ENCODE data around the gene TRAM1L1.

TRAM1L1 gene

DNA sequence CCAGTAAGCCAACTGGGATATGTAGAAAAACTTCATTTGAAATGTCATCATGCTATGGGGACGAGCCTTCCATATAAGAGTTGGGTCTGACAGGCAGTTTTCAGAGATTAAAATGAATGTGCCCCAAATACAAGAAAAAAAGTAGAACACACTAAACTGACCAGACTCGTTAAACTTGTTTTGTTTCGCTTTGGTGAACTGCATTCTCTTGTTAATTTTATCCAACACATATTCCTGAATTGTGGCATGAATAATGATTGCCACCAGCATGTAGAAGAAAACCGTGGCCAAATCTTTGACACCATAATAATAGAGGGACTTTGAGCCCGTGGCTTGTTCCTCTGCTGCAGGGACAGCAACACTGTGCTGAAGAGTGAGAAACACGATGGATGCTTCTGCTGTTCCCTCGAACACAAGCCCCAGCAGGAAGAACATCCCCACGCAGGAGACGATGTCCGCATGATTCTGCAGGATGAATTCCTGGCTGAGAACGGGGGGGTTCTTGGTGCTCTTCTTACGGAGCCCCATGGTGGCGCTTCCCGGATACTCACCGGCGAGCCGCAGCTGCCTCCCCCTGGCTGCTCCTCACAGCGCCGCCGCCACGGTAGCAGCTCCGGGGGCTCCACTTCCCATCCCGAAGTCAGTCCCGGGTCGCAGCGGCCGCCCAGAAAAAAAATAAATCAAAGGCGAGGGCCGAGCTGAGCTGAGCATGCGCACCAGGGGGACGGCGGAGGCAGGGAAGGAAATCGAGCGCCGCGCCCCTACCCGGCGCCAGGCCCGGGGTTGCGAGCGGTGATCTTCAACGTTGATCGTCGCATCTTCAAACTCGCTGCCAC lies at the start of gene TRAM1L1:
Gene TRAM1L1, minus strand, starts transcription at position 711 of the 836 bp plus-strand sequence. Its CDS starts 183 bp downstream, at position 528.
- peak in 1 of 4 experiments; percentile 0 for DNase-seq (ENCODE audit: low read depth in 4 of 4, low spot score in 1 of 4)

DNA sequence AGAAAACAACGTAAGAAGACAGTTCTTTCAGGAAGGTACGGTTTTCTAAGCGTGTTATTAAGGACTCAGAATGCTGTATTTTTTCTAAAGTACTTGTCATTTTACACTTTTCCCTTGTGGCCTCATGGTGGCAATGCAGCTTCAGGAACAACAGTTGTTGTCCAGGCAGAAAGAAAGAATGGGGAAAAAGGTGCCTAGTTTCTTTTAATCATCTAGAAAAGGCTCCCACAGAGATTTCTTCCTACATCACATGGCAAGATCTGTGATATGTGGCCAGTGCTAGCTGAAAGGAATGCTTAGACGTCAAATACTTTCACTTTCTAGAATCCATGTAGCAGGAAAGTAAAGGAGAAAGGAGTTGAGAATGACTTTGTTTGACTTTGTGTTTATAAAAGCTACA lies 49.0 kb upstream of the TRAM1L1 start:
- no peak for DNase-seq (ENCODE audit: low read depth in 4 of 4, low spot score in 1 of 4)

DNA sequence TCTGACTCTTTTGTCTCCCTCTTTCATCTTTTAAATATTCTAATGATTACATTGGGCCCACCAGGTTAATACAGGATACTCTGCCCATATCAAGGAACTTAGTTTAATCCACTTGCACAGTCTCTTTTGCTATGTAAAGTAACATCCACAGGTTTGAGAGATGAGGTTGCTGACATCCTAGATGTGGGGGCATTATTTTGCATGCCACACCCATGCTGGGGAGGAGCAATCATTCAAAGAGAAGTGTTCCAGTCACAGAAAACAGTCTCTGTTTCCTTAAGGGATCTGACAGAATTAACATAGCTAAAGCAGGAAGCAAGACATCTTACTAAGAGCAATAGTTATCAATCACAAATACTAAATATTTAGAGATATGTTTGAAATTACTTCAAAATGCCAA lies 11.5 kb upstream of the TRAM1L1 start:
- no peak for DNase-seq (ENCODE audit: low read depth in 4 of 4, low spot score in 1 of 4)

DNA sequence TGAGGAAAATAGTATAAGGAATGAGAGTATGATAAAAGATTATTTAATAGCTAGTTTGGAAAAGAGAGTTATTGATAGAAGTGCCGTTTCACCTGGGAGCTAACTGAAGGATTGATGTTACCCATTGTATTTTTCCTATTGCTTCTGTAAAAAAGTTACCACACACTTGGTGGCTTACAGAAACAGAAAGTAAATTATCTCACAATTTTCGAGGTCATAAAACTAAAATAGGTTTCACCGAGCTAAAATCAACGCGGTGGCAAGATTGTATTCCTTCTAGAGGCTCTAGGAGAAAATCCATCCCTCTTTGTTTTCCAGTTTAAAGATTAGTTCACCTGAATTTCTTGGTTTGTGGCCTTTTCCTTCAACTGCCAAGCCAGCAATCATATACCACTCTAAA lies 11.1 kb upstream of the TRAM1L1 start:
- no peak for DNase-seq (ENCODE audit: low read depth in 4 of 4, low spot score in 1 of 4)

DNA sequence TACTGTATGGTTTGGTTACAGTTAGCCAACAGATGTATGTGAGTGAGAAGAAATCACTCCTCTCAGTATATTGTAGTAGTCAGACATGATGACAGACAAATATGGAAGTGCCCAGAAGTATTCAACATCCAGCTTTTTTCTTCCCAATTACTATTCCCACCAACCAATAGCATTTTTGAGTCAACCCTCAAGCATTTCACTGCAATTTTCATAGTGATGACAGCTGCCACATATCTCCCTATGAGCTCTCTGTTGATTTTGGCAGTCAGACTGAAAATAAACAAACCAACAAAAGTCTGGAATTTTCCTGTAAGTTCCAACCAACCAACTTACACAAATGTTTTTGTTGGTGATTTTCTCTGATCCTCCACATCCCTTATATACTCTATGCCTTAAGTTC lies 8.2 kb upstream of the TRAM1L1 start:
- no peak for DNase-seq (ENCODE audit: low read depth in 4 of 4, low spot score in 1 of 4)

DNA sequence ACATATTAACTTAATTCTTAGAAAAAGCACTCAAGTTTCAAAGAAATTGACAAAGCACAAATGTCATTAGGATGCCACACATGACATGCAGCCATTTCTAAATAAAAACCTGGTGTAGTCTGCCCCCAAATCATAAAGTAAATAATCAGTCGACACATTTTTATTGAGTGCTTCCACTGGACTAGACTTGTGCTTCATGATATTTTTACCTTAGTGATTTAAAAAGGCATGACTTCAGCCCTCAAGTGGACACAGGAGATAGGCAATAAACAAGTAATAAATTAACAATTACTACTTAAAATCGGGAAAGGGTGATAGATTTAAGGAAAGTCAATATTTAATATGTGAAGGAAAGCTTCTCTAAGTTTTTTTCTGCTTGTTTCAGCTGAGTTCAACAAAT lies 7.6 kb downstream of the TRAM1L1 start:
- no peak for DNase-seq (ENCODE audit: low read depth in 4 of 4, low spot score in 1 of 4)

DNA sequence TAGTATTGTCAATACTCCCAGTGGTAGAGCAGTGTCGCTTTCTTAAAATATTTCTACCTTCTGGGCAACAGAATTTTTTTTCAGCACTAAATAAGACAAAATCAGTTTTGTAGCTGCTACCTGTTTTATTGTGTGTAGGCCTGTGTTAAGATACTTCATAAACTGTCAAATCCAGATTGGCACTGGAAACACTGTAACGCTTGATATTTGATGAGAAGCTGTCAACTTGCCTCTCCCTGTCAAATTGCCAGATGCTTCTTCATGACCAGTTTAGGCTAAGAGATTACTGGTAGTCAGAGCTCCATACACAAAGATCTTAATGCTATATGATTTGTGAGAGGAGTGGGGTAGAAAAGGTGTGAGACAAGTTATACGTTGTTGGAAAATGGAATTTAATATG lies 17.3 kb downstream of the TRAM1L1 start:
- DNase-seq (ENCODE audit: low read depth in 4 of 4, low spot score in 1 of 4), result no peak

DNA sequence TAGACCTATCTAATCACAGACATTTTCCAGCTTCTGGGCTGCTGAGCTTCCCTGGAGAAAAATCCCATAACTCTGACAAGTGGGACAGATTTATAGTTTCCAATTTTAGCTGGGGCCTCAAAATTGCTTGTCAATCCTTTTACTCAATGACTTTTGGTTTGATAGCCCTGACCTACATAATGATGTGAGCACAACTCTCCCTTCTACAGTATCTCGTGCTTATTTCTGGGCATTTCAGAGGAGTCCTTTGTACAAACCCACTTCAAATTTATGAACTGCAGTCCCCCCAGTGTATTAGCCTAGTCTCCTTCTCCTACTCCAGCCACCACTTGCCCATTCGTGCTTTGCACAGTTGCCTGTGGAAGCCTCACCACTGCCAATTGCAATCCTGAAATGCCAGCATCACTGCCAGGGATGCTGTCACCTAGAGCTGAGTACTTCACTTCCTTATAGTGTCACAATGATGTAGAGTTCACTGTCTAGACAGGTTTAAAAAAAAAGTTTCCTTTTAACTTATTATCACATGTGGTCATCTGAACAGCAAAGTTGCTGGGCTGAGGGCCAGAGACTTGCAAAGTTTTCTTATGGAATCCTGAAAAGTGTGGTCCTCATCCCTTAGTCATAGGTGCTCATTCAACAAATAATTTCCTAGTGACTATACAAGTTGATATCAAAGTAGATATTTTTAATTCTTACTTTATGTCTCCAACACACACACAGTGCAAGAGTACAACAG lies 21.2 kb downstream of the TRAM1L1 start:
- no peak for DNase-seq (ENCODE audit: low read depth in 4 of 4, low spot score in 1 of 4)

DNA sequence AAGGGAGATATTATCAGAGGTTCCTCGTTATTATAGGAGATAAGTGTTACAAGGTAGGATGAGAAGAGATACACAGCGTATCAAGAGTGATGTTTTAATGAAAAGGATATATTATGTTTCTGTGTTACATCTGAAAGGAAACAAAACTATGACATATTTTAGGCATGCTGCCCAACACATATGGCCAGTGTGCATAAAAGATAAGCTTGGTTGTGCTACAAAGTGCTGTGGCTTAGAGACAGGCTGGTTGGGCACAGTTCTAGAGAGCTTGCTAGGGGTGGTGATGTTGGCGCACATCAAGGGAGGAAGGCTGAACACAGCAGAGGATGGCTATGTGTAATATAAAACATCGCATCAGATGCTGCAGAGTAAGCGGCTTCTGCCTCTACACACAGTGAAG lies 42.4 kb downstream of the TRAM1L1 start:
- no peak for DNase-seq (ENCODE audit: low read depth in 4 of 4, low spot score in 1 of 4)

All from stimulated activated CD4-positive, alpha-beta T cell treated with anti-CD3 and anti-CD28 coated beads, Interleukin-1b, Interleukin-23, amount 100 ng/mL, for 24 hours (primary cell).